Activated CD4-positive, alpha-beta T cell treated with anti-CD3 and anti-CD28 coated beads for 48 hours (primary cell): ENCODE measurements around the gene SH2D3C.
A peak's percentile ranks its signal among the peaks of the same experiment; 100 is the strongest.
"Not testable (repeated sequence)": the region's sequence is repeated elsewhere in the genome, so short reads cannot be mapped to it uniquely, and the experiment has no call there.

ENCODE experiments used
- DNase-seq: peaks from one replicate; pipeline ENCODE4 v3.0.0-alpha.2; 2020

SH2D3C gene

DNA sequence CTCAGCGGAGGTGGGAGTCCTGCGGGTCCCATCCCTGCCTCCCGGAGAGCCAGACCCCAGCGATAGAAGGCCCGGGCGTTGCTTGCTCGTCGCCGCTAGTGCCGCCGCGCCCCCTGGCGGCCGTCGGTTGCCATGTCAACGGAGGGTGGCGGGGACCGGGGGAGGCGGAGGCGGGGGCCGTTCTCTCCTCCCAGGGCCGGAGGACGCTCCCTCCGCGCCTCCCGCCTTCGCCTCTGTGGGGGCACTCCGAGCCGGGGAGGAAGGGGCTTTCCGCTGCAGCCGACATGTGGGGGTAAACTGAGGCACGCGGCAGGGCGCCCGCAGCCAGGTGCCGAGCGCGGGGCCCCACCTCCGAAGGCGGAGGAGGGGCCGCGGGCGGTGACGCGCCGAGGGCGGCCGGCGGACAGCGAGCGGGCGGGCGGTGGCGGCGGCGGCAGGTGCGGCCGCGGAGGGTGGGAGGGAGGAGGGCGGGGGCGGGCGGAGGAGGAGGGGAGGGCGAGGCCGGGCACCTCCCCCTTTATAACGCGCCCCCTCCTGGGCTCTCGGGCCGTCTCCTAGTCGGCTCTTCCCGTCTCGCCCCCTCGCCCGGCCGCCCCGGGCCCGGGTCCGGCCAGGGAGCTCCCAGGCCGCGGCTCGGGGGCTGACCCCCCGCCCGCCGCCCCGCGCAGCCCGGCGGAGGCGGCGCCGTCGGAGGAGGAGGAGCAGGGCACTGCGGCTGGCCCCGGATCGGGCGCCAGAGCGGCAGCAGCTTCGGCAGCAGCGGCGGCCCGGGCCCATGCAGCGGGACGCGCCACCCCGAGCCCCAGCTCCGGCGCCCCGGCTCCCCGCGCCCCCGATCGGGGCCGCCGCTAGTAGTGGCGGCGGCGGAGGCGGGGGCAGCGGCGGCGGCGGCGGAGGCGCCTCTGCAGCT lies 6.8 kb upstream of the SH2D3C start:
- DNase-seq, result peak; percentile 90

- peak; percentile 77 for DNase-seq
Measured at GRCh38 chr9:127783111-127784008, 4.9 kb upstream of the SH2D3C start.

DNA sequence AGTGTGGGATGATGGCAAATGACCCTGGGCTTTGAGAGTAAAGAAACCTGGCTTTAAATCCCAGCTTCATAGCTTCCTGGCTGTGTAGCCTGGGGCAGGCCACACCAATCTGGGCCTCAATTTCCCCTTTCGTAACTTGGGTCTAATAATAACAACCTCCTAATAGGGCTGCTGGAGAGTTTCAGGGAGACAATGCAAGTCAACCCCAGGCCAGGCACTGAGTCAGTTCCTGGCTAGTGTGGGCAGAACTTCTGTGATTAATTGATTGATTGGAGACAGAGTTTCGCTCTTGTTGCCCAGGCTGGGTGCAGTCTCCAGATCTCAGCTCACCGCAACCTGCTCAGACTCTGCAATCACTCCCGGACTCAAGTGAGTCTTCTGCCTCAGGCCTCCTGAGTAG lies 3.3 kb upstream of the SH2D3C start:
- no peak for DNase-seq

GRCh38 chr9:127780909-127781308 lies 2.4 kb upstream of the SH2D3C start:
- not testable (repeated sequence) for DNase-seq

DNA sequence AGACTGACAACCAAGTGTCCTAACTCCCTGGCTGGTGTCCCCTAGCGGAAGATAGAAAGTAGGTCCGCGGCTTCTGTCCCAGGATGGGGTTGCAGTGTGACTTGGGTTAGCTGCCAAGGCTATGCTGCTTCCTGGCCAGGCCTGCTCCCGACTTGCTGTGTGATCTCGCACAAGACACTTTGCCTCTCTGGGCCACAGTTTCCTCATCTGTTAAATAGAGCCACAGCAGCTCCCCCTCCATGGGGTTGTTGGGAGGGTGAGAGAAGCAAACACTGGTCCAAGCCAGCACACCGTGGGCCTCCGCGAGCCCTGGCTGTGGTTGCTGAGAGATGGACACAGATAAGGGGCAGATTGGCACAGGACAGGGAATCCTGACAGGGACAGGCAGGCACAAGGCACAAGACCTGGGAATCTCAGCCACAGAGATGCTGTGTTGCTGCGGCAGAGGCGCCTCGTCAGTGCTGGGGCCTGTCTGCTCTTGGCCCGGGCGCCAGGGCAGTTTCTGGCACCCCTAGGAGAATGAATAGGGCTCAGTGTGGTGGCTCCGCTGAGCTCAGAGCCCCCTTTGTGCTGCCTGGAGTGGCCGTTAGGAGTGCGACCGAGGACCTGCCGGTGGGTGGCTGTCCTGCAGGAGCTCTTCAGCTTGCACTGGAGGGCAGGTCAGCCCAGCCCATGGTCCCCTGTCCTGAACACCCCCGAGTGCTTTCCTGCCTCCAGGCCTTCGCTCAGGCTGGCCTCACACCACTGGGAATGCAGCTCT lies 1.8 kb upstream of the SH2D3C start:
- DNase-seq, result no peak

DNA sequence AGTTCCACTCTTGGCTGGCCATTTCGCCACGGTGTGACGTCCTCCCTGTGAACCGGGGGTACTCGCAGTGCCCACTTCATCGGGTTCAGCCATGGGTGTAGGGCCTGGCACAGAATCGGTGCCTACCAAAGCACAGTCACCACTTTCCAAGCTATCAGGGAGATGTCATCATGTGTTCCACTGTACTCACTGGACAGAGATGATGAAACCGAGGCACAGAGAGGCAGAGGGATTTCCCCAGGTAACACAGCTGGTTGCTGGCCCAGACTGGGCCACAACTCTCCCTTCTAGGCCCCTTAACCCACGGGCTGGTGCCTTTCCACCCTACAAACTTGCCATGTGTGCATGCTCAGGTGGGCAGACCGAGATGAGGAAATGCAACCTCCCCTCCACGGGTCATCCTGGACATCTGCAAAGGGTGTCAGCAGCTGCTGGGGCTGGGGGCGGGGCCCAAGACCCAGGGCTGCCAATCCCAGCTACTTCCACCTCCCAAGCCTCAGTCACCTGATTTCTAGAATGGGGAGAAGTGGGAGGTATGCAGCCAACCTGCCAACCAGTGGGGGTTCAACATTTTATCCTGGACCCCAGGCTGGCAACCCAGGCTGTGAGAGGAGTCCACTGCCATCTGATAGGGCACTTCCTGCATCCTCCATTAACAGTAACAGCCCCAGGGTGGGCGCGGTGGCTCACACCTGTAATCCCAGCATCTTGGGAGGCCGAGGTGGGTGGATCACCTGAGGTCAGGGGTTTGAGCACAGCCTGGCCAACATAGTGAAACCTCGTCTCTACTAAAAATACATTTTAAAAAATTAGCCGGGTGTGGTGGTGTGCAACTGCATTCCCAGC lies 893 bp upstream of the SH2D3C start:
- DNase-seq, result peak; percentile 77

GRCh38 chr9:127777368-127777980 lies 992 bp downstream of the SH2D3C start:
- DNase-seq, result no peak

- DNase-seq, result peak; percentile 45
Measured at GRCh38 chr9:127776924-127777289, 1.6 kb downstream of the SH2D3C start.

- peak; percentile 83 for DNase-seq
Measured at GRCh38 chr9:127776195-127776923, 2.1 kb downstream of the SH2D3C start.

GRCh38 chr9:127773981-127774380 lies 4.5 kb downstream of the SH2D3C start:
- DNase-seq, result no peak

DNA sequence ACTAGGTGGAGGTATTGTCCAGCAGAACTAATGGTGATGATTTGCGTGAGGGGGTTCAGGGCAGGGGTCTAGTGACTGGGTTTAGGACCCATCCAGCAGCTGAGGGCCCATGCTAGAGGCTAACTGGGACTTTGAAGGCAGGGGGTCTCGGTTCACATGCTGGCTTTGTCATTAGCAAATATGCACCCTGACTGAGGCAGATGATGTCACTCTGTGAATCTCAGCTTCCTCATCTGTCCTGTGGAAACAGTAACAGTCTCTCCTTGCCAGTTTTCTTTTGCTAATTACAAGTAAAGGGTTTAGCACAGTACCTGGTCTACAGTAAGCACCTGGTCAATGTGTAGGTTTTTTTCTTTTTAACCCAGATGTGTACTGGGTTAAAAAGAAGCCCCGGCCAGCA lies 5.2 kb downstream of the SH2D3C start:
- DNase-seq, result no peak

GRCh38 chr9:127772603-127773002 lies 5.9 kb downstream of the SH2D3C start:
- no peak for DNase-seq

DNA sequence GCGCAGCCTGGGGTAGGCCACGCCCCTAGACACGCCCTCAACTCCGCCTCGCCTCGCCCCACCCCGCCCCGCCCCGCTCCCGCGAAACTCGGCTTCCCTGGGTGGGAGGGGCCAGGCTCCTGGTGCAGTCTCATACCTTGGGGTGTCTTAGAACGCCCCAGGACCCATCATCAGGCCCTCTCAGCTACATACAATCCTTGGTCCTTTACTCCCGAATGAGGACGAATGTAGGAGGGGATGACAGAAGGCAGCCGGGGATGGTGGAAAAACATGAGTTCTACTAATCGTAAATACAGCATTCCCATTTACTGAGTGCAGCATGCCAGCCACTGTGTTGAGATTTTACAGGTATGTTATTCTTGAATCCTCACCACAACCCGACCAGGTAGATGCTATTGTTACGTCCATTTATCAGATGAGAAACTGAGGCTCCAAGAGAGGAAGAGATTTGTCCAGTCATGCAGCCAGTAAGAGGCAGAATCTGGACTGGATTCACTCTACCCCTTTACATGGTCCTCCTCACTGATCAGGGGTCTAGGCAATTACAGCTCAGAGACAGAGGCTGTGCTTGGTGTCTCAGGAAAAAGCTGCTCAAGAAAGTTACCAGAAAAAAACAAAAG lies 6.8 kb downstream of the SH2D3C start:
- no peak for DNase-seq

DNA sequence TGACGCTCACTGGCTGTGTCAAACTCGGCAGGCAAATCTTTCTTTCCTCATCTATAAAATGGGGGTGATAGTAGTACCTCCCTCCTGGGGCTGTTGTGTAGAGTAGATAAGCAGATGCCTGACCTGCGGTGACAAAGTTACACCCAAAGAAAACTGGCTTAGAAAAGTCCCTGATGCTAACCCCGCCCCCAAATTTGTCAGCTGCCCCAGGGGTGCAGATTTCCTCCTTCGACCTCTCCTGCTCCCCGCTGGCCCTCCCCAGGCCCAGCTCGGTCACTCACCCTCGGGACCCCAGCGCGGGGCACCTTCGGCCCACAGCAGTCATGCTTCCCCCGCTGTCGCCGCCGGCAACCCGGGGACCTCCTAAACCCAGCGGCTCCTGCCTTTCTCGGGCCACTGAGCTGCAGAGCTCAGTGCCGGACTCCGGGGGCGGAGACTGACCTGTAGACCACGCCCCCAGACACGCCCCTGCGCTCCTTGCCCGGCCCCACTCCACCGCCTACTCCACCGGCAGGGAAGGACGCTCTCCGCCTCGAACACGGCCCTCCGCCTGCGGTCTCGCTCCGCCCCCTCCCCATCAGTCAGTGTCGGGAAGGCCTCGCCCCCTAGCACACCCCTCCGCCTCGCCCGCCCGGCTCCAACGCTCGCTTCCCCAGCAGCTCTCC lies 7.4 kb downstream of the SH2D3C start:
- peak; percentile 98 for DNase-seq

- DNase-seq, result no peak
Measured at GRCh38 chr9:127770583-127770904, 7.9 kb downstream of the SH2D3C start.

GRCh38 chr9:127769929-127770582 lies 8.4 kb downstream of the SH2D3C start:
- no peak for DNase-seq

DNA sequence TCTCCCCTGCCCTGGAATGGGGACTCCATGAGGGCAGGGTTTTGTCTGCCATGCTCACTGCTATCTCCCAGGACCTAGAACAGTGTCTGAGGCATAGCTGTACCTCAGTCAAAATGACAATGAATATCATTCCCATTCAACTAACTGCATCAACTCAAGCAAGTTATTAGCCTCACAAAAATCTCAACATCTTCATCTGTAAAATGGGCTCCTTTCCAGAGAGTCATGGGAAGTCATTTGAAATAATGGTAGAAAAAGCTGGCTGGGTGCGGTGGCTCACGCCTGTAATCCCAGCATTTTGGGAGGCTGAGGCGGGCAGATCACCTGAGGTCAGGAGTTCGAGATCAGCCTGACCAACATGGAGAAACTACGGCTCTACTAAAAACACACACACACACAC lies 9.4 kb downstream of the SH2D3C start:
- DNase-seq, result no peak

DNA sequence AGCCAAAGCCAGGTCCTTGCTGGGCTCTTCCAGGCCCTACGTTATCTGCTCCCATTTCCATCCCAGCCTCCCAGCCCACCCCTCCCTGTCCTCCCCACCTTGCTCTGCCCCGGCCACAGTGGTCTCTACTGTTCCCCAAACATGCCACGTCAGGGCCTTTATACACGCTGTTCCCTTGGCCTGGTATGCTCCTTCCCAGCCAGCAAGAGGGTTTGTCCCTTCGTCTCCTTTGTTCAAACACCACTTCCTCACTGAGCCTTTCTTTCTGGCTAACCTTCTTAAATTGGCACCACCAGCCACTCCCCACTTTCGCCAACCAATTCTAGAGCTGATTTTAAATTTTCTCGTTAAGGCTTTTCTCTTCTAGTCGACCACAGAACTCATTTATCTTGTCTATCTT lies 9.8 kb downstream of the SH2D3C start:
- DNase-seq, result no peak

DNA sequence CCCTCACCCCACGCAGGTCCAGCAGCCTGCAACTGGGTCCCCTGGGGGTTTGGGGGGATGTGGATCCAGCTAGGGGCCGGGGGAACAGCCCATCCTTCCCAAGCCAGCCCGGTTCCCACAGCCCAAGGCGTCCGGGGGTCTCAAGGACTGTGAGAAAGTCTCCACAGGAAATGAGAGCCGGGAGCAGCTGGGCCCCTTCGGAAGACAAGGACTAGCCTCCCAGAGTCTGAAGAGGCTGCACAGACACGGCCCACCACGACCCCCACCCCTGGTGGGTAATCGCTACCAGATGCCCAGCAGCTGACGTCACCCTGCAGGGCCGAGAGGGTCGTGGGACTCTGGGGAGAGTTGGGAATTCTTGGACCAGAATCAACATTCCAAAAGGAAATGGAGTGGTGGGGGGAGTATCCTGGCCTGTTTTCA lies 10.5 kb downstream of the SH2D3C start:
- no peak for DNase-seq

- no peak for DNase-seq
Measured at GRCh38 chr9:127767410-127767809, 11.1 kb downstream of the SH2D3C start.
